HG03460 (cell line): ENCODE results near the gene FRYL.

ENCODE experiments used
- ATAC-seq: cut with Tn5 transposase; IDR thresholded peaks from one replicate; pipeline ENCODE4 v1.9.1; 2021; ENCODE audit not compliant: unreplicated experiment

The FRYL gene

DNA sequence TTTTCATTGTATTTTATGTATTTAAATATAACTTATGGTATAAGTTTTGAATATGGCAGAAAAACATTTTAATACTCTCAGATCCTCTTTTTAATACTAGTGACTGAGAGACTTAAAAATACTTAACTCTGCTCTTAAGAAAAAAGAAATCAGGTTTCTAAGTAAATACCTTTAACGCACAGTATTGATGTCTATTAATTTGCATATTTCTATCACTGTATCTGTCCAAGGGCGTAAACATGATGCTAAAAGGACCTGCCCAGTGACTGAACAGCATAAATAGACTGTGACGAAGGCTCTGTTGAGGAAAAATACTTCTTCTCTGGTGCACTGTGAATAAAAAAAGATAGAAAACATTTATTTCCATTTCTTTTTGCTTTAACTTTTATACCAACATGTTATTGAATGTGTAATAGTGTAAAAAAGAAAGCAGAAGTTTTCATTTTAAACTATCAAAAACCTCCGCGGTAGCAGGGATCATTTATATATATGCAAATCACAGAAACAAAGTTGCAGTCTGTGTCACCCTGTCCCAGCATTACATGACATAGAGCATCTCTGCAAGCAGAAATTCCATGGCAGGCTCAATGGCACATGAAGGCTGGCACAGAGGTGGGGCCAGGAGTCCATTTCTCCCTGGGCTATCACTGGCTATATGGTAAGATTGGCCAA lies 214.6 kb downstream of the FRYL start:
- no peak for ATAC-seq

DNA sequence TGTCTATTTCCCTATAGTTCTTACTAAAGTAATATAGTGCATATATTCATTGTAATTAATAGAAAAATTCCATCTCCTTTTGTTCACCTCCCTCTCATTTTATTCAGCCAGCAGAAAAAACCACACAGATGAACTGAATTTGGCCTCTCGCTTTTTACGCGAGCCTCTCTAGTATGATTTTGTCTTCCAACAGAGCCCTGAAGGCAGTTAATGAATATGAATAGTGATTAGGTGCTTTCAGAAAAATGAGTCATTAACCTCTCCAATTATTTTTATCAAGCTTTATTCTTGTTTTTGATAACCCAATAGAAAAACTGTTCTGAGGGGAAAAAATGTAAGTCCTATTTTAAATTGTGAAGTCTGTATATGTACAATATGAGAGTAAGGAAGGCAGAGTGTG lies 215.9 kb downstream of the FRYL start:
- no peak for ATAC-seq

GRCh38 chr4:48558819-48559218 lies 221.3 kb downstream of the FRYL start:
- no peak for ATAC-seq

- no peak for ATAC-seq
Measured at GRCh38 chr4:48558026-48558425, 222.1 kb downstream of the FRYL start.

GRCh38 chr4:48557478-48557877 lies 222.6 kb downstream of the FRYL start:
- ATAC-seq, result no peak

DNA sequence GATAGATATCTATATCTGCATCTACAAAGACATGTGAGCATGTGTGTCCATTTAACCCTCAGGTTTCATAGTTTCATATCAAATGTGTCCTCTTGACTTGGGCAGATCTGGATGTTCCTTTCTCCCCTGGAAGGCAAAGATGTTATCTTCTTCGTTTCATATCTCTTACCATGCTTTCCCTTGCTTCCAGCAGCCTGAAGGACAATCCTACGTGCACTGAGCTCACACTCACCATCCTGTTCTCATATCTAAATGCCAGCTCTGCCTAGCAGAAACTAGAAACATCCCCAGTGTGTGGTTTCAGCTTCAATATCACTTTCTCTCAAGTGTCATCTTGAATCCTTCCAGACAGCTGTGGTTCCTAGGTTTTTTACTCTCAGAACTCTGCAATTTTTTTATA lies 223.8 kb downstream of the FRYL start:
- ATAC-seq, result no peak

GRCh38 chr4:48554606-48555005 lies 225.5 kb downstream of the FRYL start:
- ATAC-seq, result no peak

GRCh38 chr4:48553720-48554119 lies 226.4 kb downstream of the FRYL start:
- ATAC-seq, result no peak

DNA sequence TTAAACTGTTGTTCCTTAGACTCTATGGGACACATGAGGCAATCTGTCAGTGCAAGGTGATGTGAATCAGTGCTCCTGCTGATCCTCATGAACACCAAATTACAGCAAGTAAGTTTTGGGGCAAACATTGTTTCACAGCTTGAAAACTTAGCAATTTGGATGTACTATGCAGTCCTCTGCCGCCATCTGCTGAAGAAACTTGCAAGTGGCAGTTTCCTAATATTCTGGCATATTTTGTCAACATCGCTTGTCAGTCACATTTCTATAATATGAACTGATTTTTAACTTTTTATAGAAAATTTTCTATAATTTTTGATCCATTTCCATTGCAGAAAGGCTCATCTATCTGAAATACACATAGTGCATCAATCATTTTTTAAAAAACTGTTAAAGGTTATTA lies 233.7 kb downstream of the FRYL start:
- ATAC-seq, result no peak

DNA sequence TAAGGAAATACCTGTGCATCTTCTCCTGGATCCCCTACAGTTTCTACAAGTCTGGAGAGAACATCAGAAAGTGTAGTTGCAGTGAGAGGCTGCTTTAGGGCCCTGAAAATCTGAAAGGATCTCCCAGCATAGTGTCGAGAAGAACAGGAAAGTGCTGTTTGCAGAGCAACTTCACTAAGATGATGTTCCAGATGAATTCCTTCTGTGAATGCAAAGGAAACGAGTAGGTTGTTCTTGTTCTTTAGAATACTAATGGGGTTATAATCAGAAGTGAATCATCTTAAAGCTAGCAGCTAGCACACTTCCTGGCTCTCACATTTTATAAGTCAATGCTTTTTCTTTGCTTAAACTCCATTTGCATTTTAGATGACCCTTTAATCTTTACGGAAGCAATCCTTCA lies 236.3 kb downstream of the FRYL start:
- no peak for ATAC-seq

DNA sequence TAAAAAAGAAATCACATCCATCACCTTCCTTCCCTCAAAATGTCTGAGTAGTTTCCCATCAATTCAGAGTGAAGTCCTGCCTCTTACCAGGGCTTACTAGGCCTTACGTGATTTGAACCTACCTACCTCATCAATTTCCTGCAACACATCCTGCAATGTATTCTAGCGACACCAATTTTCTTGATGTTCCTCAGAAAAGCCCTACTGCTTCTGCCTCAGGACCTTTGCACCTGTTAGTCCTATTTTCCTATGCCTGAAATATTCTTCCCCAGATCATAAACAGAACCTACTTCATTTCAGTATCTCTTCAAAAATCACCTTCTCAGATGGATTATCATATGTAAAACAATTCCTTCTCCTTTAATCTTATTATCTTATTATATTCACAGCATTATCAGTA lies 237.2 kb downstream of the FRYL start:
- ATAC-seq, result no peak

DNA sequence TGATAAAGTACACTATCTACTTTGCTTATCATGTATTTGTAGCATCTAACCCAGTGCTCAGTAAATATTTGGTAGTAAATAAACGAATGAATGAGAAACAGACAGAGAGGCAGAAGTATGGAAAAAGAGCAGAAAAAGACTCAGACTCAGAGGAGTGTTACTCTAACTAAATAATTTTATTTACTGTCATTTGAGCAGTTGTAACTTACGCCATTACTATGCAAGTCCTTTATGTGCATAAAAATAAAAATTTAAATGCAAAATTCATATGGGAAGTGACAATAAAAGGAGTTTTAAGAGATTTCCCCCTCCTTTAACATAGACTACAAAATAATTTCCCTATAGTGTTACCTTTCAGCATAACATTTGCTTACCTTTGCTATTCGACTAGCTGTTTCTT lies 240.5 kb downstream of the FRYL start:
- no peak for ATAC-seq

DNA sequence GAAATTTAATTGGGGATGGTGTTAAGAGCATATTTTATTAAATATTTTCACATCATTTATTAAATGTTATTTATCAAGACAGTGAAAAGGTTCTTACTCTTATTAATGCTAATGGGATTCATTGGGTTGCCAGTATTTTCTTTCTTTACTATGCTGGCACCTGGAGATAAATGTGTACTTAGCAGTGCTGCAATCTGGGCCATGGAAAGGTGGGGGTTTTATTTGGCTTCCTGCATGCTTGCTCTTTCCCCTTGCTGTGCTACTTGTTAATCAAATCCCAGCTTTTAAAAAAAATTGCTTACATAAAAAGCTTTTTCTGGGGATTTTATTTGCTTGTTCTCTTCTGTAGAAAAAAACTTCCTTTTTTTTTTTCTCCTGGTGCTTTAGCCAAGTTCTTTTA lies 241.7 kb downstream of the FRYL start:
- no peak for ATAC-seq

GRCh38 chr4:48526406-48526805 lies 253.7 kb downstream of the FRYL start:
- no peak for ATAC-seq

DNA sequence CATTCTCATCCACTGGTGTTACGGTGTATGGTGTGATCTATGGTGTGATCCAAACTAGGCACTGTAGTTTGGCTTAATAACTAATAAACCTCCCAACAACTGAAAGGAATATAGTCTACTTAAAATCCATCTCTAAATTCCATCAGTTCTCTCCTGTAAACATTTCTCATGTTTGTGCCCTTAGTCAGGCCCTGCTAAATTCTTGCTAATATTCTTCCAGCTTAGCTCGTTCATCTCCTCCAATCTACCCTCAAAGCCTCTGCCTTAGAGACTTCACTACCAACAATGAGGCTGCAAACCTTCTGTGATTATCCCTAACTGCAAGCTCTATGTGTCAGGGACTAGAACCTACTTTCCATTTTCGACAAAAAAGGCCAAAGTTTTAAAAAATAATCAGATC lies 261.9 kb downstream of the FRYL start:
- ATAC-seq, result no peak

DNA sequence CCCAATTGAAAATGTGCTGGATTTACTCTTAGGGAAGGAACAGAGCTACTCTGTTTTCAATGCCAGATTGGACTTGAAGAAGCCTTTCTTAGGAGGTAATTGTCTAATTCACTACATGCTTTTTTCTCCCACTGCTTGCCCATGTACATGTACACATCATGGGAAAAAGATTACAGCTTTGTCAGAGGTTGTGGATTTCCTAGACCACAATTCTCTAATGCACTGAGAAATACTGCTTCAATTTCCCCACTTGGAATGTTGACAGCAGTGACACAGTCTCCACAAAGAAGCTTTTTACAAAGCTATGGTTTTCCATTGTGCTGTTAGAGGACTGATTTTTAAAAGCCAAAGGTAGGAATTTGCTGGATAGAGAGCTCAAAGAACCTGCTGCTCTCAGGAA lies 270.5 kb downstream of the FRYL start:
- no peak for ATAC-seq

GRCh38 chr4:48506716-48507115 lies 273.4 kb downstream of the FRYL start:
- no peak for ATAC-seq

DNA sequence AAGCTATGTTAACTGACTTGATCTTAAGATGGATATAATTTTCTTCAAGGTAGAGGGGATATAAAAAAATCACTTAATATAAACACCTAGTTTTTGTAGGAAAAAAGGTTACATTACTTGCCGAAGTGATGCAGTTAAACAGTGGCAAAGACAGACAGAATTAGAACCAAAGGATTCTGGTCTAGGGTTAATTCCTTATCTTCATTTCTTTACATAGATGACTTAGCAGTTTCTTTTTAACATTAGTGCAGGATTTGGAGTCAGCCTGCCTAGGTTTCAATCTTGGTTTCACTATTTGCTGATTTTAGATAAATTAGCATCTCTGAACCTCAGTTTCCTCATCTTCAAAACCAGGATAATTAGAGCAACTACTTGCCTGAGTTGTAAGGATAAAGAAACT lies 275.7 kb downstream of the FRYL start:
- ATAC-seq, result no peak

GRCh38 chr4:48504026-48504330 lies 276.1 kb downstream of the FRYL start:
- ATAC-seq, result no peak

DNA sequence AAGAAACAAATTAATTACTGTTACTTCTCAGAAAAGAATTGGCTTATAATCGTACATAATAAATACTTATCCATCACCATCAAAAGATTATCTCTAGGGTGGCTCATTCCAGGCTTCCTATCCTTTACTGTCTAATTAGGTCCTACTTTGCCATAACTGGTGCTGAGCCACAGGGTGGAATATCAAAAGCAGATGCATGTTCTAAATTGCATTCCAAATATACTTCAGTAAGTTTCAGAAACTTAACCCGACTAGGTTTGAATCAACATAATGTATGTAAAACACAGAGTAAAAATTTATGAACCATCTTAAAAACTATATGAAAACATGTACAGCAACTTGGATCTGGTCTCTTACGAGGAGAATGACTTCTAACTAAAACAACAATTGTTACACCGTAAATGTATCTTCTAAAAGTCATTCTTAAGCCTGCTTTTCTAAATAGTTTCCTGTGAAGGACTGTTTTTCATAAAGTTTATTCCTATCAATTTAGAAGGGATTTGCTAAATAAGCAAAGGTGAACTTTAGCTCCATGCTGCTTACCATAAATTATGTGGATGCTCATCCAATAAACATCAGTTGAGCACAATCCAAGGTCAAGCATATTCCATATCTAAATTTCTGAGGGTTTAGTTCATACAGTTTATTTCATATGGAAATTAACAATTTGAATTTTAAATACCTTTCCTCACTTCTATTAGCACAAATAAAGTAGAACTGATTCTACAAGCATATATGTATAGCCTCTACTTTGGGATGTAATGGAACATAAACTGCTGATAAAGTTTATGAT lies 276.6 kb downstream of the FRYL start:
- no peak for ATAC-seq

GRCh38 chr4:48499551-48500066 lies 280.5 kb downstream of the FRYL start:
- peak; percentile 69 for ATAC-seq

DNA sequence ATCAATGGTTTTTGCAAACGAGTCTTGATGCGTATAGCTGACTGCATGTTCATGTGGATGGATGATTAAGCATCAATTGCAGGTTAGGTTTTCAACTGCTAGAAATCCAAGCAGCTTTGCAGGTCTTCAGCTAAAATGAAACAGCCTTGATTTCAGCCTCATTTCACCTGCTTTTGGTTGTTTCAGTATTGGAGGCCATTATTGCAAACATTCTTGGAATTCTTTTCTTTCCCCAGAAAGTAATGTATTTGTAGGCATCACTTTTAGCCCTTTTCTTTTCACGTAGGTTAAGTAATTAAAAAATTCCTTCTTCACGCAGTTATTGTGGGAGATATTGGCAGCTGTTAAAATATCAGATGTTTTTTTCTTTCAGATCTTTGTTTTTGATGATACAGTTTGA lies 281.2 kb downstream of the FRYL start:
- no peak for ATAC-seq

DNA sequence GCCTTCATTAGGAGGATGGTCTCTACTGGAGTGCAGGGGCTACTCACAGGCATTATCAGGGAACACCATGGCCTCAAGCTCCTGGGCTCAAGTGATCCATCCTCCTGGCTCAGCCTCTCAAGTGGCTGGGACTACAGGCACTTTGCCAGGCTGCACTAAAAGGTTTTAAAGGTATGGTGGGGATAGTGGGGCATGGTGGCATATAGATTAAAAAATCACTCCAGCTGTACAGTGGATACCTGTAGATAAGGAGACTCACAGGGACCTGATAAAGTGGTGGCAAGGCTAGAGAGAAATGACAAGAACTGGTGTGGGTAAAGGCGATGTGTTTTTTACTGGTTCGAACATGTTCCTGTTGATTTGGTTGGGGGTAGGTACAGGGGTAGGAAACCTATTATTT lies 284.1 kb downstream of the FRYL start:
- no peak for ATAC-seq
